GM10266 (cell line): ENCODE data around the gene NAPSA.

Source experiments
- DNase-seq: peaks from one replicate; pipeline ENCODE4 v3.0.0; 2012; ENCODE audit errors: extremely low spot score
- CTCF ChIP-seq: IDR thresholded peaks from 2 replicates; pipeline ENCODE4 v1.5.1; 2012; ENCODE audit warnings: mild to moderate bottlenecking, low read depth; ENCODE audit not compliant: control insufficient read depth, insufficient read depth; ENCODE audit errors: missing control alignments

The NAPSA gene

GRCh38 chr19:50317115-50317514 lies 48.3 kb downstream of the NAPSA start:
- DNase-seq = no peak
- TF ChIP-seq CTCF = no peak

GRCh38 chr19:50315773-50316448 lies 49.5 kb downstream of the NAPSA start:
- no peak for TF ChIP-seq CTCF
- peak; percentile 91 for DNase-seq

- no peak for DNase-seq
- no peak for TF ChIP-seq CTCF
These were observed 50.4 kb downstream of the NAPSA start for GRCh38 chr19:50314724-50315708.

GRCh38 chr19:50313812-50314536 lies 51.5 kb downstream of the NAPSA start:
- no peak for TF ChIP-seq CTCF
- no peak for DNase-seq

GRCh38 chr19:50312967-50313811 lies 52.2 kb downstream of the NAPSA start:
- no peak for TF ChIP-seq CTCF
- no peak for DNase-seq

- no peak for DNase-seq
- no peak for TF ChIP-seq CTCF
These were observed 53.5 kb downstream of the NAPSA start for GRCh38 chr19:50311723-50312635.
